ENCODE results near the gene KIZ.

Gene KIZ, protein sequence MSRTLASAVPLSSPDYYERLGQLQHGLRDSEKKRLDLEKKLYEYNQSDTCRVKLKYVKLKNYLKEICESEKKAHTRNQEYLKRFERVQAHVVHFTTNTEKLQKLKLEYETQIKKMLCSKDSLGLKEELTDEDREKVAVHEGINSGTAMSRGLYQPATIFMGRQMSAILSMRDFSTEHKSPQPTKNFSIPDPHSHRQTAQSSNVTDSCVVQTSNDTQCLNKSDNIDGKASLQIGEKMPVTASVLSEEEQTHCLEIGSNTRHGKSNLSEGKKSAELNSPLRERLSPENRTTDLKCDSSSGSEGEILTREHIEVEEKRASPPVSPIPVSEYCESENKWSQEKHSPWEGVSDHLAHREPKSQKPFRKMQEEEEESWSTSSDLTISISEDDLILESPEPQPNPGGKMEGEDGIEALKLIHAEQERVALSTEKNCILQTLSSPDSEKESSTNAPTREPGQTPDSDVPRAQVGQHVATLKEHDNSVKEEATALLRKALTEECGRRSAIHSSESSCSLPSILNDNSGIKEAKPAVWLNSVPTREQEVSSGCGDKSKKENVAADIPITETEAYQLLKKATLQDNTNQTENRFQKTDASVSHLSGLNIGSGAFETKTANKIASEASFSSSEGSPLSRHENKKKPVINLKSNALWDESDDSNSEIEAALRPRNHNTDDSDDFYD

DNA sequence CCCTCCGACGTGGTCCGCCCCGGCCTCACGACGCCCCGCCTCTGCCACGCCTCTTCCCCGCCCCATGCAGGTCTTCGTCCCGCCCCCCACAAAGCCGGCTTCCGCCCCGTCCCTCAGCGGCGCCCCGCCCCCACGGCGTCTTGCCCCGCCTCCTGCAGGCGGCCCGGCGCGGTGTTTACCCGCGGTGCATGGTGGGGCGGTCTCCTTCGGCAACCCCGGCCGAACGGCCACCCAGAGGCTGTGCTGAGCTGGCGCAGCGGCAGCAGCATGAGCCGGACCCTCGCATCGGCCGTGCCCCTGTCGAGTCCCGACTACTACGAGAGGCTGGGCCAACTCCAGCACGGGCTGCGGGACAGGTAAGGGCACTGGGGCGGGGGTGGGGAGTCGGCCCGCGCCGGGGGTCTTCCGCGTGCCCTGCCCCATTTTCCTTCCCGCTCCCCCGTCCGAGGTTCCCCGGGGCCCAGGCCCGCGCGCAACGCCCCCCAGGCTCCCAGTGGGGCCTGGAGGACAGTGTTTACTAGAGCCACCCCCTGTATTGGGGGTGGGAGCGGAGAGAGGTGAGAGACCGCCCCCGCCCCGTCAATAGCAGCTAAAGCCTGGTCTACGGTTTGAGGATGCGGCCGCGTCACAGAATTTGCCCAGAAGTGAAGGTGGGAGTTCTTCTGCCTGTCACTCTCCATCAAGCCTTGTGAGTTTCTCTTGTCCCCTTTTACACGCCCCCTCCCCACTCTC is at the start of gene KIZ:
Gene KIZ, plus strand, starts transcription at position 234 of the 732 bp plus-strand sequence. Its CDS starts 34 bp downstream, at position 268.
- DNase-seq, result peak; percentile 94 to 96

DNA sequence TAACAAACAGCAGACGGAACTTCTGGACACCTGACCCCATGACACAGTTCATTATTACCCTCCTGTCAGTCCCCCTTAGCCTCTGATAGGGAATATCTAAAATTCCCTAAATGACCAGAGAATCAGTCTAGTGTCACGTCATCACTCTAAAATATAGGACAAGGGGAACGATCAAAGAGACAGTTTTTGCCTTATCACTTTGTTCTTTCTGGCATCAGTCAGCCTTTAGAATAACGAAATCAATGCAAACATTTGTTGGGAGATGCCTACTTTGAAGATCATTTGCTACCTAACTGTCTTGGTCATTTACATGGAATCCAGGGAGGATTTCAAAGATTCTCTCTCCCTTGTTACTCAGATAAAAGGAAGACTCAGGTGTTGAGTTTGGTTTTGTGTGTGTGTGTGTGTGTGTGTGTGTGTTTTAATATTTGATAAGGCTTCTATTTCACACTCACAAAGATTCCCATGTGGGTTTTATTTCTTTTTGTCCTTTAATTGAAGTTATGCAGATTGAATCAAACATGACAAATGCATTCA is 48.0 kb upstream of the KIZ start:
- no peak for DNase-seq

DNA sequence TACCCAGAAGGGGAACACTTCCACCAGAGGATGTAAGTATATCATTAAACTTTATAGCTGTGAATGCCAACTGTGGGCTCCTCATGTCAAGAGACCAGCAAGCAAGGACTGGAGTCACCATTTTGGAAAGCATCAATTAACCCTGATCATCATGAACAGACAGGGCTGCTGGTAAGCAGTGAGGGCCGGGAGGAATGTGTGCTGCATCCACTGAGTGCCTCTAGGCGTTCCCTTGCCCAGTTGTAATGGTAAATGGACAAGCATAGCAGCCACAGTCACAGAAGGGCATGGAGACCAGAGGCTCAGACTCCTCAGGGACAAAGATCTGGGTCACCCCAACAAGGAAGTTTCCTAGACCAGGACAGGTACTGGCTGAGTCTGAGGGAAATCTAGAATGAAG is 43.3 kb upstream of the KIZ start:
- no peak for DNase-seq

DNA sequence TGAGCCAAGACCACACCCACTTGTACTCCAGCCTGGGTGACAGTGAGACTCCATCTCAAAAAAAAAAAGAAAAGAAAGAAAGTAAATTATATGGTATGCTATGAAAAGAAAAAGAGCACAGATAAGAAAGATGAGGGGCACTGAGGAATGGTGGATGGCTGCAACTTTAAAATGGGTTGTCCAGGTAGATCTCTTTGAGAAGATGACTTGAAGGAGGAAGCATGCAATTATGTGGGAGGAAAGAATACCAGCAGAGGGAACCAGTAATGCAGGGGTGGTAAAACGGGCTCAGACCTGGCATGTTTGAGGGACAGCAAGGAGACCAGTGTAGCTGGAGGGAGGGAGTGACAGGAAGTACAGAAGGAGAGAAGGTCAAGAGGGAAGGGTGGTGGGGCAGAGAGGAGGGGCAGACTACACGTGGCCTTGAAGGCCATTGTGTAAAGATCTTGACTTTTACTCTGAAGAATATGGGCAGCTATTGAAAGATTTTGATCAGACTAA is 42.0 kb upstream of the KIZ start:
- no peak for DNase-seq

DNA sequence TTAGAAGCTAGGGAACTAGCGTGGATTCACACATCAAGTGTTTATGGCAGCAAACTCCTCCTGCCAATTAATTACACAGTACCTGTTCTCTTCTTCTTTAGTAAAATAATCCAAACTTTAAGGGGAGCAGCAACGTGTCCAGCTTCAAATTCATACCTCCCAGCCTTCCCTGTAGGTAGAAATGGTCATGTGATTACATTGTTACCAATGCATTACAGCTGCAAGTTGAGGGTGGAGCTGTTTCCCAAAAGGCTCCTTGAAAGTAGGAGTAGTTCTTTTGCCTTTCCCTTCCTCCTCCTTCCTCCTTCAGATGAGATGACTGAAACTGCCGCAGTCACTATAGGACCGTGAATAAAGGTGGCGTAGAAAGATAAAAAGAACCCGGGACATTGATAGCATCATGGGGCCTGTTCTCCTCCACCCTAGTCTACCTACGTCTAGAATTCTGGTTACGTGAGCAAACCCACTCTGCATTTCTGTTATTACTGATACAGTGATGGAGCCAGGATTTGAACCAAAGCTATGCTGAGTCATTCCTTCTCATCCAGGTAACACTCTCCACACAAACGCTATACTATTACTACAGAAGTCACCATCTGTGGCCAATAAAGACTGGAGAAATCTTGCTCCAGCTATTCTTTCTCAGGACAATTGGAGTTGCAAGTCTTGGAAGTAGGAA is 37.9 kb upstream of the KIZ start:
- DNase-seq, result no peak

DNA sequence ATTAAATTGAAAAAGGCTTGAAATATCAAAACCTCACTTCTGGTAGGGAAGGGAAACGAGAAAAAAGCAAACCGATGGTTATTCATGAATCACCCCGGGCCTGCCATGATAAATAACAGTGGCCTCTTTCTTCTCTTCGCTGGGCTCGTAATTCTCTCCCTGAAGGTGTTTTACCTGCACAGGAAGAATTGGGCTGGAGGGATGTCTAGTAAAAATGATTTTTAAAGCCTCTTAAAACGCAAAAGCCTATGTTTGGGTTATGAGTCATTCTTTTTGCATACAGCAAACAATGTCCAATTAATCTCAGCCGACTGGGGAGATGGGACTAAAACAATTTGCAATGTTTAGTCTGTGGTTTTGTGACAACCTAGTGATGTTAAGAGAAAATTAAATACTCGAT is 36.5 kb upstream of the KIZ start:
- DNase-seq, result no peak

DNA sequence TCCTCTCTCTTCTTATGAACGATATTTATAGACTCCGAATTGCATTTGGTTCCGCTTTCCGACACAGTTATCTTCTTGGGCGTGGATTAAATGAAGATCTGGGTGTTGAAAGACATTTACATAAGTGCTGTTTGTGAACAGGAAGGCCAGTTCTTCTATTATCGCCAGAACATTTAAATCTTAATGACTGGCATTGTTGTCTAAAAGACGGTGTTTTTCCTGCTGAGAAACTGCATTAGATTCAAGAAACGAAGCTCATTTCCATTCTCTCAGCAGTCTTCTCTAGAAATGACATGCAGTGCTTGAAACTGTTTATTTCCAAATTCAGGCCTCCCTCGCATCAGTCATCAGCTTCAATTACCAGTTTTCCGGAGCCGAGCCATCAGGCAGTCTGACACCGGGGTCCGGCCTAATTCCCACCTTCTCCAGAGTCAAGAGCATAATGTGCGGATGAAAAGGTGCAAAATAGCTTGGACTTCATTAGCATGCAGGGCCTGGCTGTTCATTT is 35.7 kb upstream of the KIZ start:
- no peak for DNase-seq

DNA sequence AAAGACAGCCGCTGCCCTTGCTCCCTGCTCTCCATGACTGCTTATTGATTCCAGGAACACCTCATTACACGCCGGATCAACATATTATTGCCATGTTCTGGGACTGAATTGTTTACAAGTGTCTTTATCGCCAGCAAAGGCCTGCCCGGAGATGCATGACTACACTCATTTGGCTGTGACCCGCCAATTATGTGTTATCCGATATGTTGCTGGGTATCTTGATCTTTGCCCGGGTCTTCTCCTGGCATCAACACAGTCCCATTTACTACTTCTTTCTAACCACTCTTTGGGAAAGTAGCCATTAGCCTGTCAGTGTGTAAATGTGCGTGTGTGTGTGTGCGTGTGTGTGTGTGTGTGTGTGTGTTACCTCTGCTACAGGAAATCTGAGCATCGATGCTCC is 35.2 kb upstream of the KIZ start:
- no peak for DNase-seq

DNA sequence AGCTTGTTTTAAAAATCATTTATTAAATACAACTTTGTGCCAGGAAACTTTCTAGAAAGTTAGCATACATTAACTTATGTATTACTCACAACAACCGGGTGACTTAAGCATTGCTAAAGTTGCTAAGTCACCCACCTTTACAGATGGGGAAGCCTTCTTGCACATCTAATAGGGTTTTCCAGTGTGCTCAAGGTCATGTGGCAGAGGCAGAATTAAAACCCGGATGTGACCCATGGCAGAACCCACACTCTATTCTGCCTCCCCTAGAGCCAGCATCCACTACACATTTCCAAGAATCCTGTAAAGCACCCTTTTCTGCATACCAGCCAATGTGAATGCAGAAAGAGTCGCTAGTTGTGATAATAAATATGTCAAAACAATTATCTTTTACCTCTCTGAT is 33.1 kb upstream of the KIZ start:
- no peak for DNase-seq

DNA sequence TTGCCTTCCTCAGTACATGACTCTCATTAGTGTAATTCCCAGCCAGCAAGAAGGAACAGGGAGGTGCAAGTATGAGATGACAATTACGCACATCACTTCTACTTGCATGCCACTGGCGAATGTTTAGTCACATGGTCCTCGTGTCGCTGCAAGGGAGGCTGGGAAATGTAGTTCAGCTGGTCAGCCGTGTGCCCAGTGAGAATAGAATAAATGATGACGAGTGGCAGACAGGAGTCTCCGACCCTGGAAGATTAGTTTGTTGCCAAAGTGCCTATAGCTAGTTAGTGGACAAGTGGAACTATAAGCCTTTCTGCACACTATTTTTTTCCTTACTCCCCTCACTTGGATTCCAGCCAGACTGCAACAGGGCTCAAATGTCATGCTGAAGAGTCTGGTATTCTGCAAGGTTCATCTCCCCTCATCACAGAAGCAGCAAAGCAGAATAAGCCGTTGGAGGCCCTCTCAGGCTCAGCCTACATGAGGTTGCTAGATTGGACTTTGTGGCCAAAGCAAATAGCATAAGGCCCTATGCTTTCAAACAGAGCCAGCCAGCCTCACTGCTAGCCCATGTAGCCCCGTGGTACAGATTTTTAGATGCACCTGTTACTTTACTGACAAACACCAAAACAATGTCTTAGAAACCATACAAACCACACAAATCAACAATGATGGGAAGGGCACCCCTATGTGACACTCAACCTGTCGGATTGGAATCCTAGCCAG is 29.4 kb upstream of the KIZ start:
- peak; percentile 23 to 60 for DNase-seq

DNA sequence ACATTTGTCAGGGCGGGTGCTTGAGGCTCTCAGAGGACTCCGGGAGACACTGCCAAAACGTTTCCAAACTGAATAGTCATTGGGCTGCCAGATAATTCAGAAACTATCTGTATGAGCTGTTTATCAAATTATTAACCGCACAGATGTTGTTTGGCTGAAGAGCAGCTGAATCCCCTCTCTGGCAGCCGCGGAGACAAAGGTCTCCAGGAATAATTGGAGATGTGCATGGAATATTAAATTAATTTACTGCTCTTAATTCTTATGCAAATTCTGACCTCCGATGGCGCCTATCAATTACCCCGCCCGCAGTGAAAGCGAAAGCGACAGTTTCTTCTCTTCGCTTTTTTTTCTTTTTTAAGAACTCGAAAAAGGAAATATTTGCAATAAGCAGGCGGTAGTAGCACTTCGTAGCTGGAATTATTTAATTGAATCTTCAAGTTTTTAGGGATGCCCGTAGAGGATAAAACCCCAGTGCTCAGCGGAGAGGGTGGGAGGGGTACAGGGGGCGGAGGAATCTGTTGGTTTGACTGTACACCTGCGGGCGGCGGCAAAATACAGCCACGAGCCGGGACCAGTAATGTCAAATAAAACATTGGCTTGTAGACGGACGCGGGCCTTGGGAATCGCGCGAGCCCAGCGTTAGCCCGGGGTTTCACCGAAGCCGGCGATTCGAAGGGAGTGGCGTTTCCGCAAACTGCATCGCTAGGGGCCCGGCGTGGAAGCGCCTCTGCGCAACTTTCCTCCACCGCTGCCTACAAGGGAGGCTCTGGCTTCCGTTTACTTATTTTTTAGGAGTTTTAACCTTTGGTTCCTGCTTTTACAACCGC is 25.9 kb upstream of the KIZ start:
- peak in 1 of 2 donors; percentile 21 for DNase-seq

DNA sequence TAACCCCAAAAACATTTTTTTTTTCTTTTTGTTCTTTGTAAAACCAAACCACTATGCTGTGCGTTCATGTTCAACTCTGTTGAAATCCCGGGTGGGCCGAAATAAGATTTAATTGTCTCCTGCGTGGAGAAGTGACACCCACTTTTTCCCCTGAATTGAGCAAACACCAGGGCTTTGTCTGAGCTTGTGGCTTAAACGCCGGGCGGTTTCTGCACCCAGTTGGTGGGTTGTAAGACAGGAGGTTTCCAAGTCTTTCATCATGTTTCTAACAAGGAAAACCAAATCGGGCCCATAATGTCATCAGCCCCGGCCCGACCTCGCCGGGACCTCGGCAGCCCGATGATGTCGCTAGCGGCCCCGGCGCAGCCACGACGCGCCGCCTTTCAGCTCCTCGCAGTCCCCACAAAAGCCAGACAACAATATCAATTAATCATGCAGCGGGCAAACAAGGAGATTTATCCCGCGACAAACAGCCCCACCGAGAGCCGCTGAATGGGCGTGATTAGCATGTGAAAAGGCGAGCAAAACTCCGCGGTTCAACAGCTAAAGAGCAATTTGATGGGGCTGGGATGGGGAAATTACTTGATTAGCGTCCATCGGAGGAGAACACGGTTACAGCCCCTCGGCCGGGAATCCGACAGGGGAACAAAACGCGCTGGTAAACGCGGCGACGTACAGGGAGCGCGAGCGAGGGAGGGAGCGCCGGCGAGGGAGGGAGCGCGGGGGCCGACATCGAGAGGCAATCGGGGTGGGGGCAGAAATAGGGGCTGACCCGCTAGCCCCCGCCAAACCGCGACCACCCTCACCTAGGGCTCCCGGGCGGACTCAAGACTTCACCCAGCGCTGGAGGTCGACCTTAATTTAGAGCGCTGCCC is 25.1 kb upstream of the KIZ start:
- DNase-seq, result peak in 1 of 2 donors; percentile 11

DNA sequence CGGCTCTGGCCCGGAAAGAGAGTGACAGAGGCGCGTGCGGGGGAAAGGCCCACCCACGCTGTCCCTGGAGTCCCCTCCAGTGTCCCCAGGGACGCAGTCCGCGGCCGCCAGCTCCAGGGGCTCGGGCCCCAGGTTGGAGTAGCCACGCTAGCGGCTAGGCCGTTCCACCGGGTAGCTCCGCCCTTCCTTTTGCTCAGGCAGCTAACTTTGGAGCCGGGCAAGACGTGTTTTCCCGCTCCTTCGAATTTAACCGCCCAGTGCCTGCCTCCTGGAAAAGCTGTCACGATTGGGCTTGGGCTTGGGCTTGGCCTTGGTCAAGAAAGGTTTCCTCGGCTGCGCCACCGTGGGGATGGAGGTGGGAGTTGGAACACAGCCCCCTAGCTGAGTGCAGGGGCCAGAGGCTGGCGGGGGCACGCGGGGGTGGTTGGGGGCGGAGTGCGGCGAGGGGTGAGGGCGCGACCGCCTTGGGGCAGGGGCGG is 24.4 kb upstream of the KIZ start:
- no peak for DNase-seq

DNA sequence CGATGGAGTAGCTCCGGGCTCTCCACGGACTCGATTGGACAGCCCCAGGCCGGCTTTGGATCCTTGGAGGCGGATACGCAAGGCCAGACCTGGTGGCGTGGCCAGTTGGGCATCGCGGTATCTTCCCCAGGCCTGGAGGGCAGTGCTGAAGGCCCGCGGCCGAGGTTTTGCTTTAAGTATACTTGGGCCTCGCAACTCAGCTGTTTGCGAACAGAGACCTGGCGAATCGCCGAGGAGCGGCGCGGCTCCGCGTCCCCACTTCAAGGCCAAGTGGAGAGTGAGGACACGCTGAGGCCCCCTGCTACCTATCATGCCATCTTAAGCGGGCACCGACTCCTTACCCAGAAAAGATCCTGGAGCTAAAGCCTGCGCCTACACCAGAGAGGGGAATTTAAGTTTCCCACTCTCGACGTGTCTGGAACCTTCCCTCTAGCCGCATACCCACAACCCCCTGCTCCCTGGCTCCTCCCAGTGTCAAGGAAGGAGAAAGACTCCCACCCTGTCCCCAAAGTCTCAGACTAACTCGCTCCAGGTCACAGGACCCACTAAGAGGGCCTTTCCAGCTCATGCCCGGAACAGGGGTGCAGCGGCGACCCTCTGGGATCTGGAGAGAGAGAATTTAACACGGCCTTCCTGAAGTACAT is 23.8 kb upstream of the KIZ start:
- DNase-seq, result peak in 1 of 2 donors; percentile 19

DNA sequence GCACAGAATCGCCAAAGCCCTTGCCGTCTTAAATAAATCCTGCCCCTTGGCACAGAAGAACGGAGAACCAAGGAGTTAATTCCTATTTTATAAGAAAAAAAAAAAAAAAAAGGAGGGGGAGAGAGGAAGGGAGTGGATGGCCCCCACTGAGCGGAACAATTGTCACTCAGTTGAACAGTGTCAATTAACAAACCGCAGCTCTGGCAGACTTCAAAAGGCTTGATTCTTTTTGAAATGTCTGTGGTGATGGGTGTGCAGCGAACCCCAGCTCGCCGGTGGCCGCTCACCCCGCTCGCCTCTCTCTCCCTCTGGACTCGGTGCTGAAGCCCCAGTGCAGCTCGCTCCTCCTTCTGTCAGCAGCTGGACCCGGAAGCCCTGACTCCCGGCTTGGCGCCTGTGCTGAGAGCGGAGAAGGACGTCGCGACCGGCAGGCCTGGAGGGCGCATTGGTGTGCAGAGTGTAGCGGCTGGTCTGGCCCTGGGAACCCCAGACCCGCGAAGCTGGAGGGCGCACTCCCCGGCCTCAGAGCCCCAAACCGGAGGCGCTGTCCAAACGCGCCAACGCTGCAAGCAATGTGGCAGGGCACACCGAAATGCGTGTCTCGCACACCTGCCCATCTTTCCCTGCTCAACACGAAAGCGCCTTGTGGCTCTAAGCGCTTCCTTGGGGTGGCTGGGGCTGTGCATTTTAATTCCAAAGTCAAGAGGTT is 23.1 kb upstream of the KIZ start:
- peak; percentile 64 to 73 for DNase-seq

DNA sequence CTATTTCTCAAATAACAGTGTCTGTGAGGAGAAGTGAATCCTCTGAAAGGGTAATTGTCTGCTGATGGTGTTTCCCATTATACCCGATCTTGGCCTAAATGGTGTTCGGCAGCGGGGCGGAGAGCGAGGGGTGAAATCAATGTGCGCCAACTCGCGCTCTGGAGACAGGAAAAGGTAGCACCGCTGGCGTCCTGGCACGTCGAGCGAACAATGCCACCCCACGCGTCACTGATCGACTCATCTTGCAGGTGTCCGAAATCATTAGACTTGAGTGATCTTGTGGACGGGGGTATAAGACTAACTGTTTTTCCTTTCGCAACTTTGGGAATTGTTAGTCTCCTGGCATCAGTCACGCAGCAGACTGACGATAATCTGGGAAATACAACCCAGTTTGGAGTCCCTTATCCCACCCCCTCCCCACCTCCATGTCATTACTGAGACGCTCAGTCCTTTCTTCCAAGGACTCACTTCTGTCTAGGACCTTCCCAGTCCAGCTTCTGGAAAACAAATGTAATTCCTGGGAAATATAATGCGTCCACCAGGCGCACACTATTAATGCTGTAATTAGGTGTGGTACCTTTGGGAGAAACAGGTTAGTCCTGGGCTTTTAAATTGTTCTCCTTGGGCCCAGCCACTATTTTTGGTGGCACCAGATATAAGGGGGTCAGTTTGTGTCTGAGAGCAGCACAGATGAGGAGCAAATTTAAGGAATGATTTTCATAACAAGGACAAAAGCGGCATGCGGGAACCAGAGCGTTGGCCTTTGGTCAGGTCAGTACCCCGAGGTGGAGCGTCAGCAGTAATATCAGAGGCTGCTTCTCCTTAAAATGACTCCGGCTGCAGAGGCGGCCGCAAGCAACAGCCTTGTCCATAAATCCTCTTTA is 22.1 kb upstream of the KIZ start:
- DNase-seq, result no peak

DNA sequence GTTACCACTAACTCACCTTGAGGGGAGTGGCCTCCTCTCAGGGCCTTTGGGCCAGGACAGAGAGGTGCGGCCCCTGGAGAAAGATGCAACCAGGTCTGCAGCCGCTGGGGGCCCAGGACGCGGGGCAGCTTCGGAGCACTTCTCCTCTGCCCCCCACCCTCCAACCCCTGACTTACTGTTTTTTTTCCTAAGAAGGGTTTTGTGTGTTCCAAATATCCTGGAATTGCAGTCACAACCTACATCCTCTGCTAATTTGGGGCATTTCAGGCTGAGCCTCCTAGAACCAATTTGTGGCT is 21.5 kb upstream of the KIZ start:
- DNase-seq, result no peak

DNA sequence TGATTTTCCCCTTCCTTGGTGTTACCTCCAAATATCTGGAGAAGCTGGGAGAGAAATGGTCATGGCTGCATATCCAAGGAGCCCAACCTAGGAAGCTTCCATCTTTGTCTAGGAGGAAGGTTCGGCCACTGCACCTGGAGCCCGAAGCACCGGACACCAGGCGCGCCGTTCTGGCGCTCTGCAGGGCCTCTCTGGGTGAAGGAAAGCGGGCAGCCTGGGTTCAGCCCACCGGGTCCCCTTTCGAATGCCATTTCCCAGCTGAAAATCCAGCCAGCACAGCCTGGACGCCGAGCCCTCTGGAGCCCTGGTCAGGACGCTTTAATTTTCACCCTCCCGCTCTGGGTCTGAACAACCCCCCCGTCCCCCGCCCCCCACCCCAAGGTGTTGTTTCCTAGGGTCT is 21.0 kb upstream of the KIZ start:
- no peak for DNase-seq

Data from hippocampal formation (tissue), 2 donors.